ENCODE measurements around the gene PEDS1.

The PEDS1 gene

DNA sequence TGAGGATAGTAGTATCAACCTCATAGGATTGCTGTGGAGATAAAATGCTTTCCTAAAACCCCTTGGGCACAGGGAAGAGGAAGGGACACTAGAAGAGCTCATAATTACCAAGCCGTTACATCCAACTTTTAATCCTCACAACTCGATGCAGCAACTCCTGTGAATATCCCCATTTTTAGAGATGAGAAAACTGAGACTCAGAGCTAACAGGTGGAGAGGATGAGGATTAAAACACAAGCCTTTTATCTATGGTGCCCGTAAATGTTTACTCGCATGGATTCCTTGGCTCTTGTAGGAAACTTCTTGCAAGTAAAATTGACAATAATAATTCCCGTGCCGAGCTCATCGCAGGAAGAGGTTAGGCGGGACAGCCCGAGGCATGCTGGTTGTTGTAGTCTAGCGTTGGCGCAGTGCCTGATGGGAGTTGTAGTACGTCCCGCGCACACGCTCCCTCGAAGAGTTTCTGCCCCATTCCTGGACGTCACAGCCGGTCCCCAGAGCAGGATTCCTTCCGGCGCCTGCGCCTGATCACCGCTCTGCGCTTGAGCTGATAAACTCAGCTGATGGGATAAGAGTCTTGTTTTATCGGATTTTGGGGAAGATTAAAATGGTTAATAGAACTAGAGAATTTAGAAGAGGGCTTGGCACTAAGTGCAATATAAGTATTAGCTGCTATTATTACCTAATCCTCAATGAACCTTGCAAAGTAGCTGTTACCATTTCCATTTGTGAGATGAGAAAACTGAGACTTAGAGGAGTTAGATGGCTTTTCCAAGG is 37.7 kb downstream of the PEDS1 start (continued):
- no peak for TF ChIP-seq ZNF214 (tag by site-specific recombination; IDR thresholded peaks at IDR 0.05; ENCODE audit: borderline replicate concordance)
- no peak for TF ChIP-seq MEIS1 (CRISPR knock-in tag; IDR thresholded peaks at IDR 0.05; ENCODE audit: borderline replicate concordance)
- TF ChIP-seq ZNF132 (tag by site-specific recombination; IDR thresholded peaks at IDR 0.05; ENCODE audit: borderline replicate concordance), result no peak
- TF ChIP-seq ZNF473 (tag by site-specific recombination; IDR thresholded peaks at IDR 0.05), result no peak
- no peak for TF ChIP-seq ZNF571 (tag by site-specific recombination; IDR thresholded peaks at IDR 0.05)
- no peak for TF ChIP-seq ZNF792 (tag by site-specific recombination; IDR thresholded peaks at IDR 0.05)
- TF ChIP-seq KLF7 (tag by site-specific recombination; IDR thresholded peaks at IDR 0.05; ENCODE audit: borderline replicate concordance), result no peak
- TF ChIP-seq, protein P1, sequence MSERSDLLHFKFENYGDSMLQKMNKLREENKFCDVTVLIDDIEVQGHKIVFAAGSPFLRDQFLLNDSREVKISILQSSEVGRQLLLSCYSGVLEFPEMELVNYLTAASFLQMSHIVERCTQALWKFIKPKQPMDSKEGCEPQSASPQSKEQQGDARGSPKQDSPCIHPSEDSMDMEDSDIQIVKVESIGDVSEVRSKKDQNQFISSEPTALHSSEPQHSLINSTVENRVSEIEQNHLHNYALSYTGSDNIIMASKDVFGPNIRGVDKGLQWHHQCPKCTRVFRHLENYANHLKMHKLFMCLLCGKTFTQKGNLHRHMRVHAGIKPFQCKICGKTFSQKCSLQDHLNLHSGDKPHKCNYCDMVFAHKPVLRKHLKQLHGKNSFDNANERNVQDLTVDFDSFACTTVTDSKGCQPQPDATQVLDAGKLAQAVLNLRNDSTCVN (tag by site-specific recombination; optimal IDR thresholded peaks at IDR 0.05), result peak; percentile 42
- TF ChIP-seq SALL2 (tag by site-specific recombination; IDR thresholded peaks at IDR 0.05; ENCODE audit: borderline replicate concordance), result no peak
- no peak for TF ChIP-seq ZNF221 (tag by site-specific recombination; IDR thresholded peaks at IDR 0.05; ENCODE audit: borderline replicate concordance)
- no peak; the same call in 1 of the 2 replicates for TF ChIP-seq YY2 (tag by site-specific recombination; IDR thresholded peaks at IDR 0.05)
- TF ChIP-seq KLF1 (tag by site-specific recombination; IDR thresholded peaks at IDR 0.05), result no peak
- no peak for TF ChIP-seq ZFP41 (tag by site-specific recombination; IDR thresholded peaks at IDR 0.05; ENCODE audit: borderline replicate concordance)
- TF ChIP-seq ZNF48 (tag by site-specific recombination; IDR thresholded peaks at IDR 0.05), result no peak
- no peak for TF ChIP-seq ZNF514 (tag by site-specific recombination; IDR thresholded peaks at IDR 0.05)
- no peak for TF ChIP-seq HOXD13 (CRISPR knock-in tag; IDR thresholded peaks at IDR 0.05; ENCODE audit: borderline replicate concordance)
- TF ChIP-seq GLI4 (tag by site-specific recombination; IDR thresholded peaks at IDR 0.05), result no peak
- no peak for TF ChIP-seq ZNF423 (tag by site-specific recombination; IDR thresholded peaks at IDR 0.05)
- TF ChIP-seq, protein P2, sequence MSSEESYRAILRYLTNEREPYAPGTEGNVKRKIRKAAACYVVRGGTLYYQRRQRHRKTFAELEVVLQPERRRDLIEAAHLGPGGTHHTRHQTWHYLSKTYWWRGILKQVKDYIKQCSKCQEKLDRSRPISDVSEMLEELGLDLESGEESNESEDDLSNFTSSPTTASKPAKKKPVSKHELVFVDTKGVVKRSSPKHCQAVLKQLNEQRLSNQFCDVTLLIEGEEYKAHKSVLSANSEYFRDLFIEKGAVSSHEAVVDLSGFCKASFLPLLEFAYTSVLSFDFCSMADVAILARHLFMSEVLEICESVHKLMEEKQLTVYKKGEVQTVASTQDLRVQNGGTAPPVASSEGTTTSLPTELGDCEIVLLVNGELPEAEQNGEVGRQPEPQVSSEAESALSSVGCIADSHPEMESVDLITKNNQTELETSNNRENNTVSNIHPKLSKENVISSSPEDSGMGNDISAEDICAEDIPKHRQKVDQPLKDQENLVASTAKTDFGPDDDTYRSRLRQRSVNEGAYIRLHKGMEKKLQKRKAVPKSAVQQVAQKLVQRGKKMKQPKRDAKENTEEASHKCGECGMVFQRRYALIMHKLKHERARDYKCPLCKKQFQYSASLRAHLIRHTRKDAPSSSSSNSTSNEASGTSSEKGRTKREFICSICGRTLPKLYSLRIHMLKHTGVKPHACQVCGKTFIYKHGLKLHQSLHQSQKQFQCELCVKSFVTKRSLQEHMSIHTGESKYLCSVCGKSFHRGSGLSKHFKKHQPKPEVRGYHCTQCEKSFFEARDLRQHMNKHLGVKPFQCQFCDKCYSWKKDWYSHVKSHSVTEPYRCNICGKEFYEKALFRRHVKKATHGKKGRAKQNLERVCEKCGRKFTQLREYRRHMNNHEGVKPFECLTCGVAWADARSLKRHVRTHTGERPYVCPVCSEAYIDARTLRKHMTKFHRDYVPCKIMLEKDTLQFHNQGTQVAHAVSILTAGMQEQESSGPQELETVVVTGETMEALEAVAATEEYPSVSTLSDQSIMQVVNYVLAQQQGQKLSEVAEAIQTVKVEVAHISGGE (tag by site-specific recombination; conservative IDR thresholded peaks at IDR 0.05; ENCODE audit: low read depth), result peak; percentile 85
- no peak for TF ChIP-seq ZBTB1 (tag by site-specific recombination; IDR thresholded peaks at IDR 0.05)
- no peak for TF ChIP-seq ZNF658 (tag by site-specific recombination; IDR thresholded peaks at IDR 0.05)
- TF ChIP-seq ZSCAN23 (tag by site-specific recombination; IDR thresholded peaks at IDR 0.05), result no peak
- TF ChIP-seq ZNF707 (tag by site-specific recombination; IDR thresholded peaks at IDR 0.05), result no peak
- TF ChIP-seq TRIM28 (IDR thresholded peaks at IDR 0.05; ENCODE audit: borderline replicate concordance, low read length), result peak; percentile 28; the same call in 1 of the 2 replicates
- no peak for TF ChIP-seq ZBTB7A (tag by site-specific recombination; IDR thresholded peaks at IDR 0.05; ENCODE audit: low read depth)
- peak; percentile 88 for TF ChIP-seq ZBTB17 (tag by site-specific recombination; IDR thresholded peaks at IDR 0.05)
- TF ChIP-seq ZNF138 (tag by site-specific recombination; IDR thresholded peaks at IDR 0.05; ENCODE audit: borderline replicate concordance), result no peak
- TF ChIP-seq, protein P3, sequence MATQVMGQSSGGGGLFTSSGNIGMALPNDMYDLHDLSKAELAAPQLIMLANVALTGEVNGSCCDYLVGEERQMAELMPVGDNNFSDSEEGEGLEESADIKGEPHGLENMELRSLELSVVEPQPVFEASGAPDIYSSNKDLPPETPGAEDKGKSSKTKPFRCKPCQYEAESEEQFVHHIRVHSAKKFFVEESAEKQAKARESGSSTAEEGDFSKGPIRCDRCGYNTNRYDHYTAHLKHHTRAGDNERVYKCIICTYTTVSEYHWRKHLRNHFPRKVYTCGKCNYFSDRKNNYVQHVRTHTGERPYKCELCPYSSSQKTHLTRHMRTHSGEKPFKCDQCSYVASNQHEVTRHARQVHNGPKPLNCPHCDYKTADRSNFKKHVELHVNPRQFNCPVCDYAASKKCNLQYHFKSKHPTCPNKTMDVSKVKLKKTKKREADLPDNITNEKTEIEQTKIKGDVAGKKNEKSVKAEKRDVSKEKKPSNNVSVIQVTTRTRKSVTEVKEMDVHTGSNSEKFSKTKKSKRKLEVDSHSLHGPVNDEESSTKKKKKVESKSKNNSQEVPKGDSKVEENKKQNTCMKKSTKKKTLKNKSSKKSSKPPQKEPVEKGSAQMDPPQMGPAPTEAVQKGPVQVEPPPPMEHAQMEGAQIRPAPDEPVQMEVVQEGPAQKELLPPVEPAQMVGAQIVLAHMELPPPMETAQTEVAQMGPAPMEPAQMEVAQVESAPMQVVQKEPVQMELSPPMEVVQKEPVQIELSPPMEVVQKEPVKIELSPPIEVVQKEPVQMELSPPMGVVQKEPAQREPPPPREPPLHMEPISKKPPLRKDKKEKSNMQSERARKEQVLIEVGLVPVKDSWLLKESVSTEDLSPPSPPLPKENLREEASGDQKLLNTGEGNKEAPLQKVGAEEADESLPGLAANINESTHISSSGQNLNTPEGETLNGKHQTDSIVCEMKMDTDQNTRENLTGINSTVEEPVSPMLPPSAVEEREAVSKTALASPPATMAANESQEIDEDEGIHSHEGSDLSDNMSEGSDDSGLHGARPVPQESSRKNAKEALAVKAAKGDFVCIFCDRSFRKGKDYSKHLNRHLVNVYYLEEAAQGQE (tag by site-specific recombination; IDR thresholded peaks at IDR 0.05), result no peak
- peak; percentile 74 for TF ChIP-seq ZNF341 (tag by site-specific recombination; IDR thresholded peaks at IDR 0.05; ENCODE audit: low read depth)
- no peak for TF ChIP-seq ZNF747 (tag by site-specific recombination; IDR thresholded peaks at IDR 0.05)
- TF ChIP-seq ZNF239 (tag by site-specific recombination; IDR thresholded peaks at IDR 0.05), result no peak
- TF ChIP-seq, protein P4, sequence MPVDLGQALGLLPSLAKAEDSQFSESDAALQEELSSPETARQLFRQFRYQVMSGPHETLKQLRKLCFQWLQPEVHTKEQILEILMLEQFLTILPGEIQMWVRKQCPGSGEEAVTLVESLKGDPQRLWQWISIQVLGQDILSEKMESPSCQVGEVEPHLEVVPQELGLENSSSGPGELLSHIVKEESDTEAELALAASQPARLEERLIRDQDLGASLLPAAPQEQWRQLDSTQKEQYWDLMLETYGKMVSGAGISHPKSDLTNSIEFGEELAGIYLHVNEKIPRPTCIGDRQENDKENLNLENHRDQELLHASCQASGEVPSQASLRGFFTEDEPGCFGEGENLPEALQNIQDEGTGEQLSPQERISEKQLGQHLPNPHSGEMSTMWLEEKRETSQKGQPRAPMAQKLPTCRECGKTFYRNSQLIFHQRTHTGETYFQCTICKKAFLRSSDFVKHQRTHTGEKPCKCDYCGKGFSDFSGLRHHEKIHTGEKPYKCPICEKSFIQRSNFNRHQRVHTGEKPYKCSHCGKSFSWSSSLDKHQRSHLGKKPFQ (tag by site-specific recombination; IDR thresholded peaks at IDR 0.05), result no peak
